Caki2 (cell line): ENCODE data around the gene CRIM1. TPM values are rescaled to one million over a fixed set of nuclear protein-coding genes. Genes with fewer than 3 reads are reported as not detected.

Experiments used
- DNase-seq: peaks from one replicate; pipeline ENCODE4 v3.0.0-alpha.2; 2015; ENCODE audit warnings: low read depth
- in situ Hi-C: cut with HindIII; loops from 2 replicates; pipeline ENCODE4 v1.10.0; 2016; ENCODE audit warnings: low sequenced_read_pairs, low pct_unique_long_range_greater_than_20kb, mixed read lengths
- total RNA-seq: library from RNA; depleted of rRNA; stranded (reverse); fragments of >200 nt; shearing (Covaris generic); gene quantifications from 2 replicates; pipeline ENCODE4 v1.2.3, GENCODE V29; 2014; ENCODE audit warnings: low replicate concordance; rRNA removed

CRIM1 gene
- total RNA-seq, 1 experiment from 2014 or later: 72.8 TPM

DNA sequence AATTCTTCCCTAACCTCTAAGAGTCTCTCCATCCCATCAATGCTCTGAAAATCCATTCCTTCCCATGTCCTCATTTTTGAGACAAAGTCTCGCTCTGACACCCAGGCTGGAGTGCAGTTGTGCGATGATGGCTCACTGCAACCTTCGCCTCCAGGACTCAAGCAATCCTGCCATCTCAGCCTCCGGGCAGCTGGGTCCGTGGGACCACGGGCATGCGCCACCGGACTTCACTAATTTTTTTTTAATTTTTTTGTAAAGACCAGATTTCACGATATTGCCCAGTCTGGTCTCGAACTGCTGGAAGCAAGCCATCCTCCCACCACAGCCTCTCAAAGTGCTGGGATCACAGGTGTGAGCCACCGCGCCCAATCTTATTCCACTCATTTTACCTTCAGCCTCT is 240.8 kb downstream of the CRIM1 start:
- in situ Hi-C loops: no loop called here
- DNase-seq: no peak

DNA sequence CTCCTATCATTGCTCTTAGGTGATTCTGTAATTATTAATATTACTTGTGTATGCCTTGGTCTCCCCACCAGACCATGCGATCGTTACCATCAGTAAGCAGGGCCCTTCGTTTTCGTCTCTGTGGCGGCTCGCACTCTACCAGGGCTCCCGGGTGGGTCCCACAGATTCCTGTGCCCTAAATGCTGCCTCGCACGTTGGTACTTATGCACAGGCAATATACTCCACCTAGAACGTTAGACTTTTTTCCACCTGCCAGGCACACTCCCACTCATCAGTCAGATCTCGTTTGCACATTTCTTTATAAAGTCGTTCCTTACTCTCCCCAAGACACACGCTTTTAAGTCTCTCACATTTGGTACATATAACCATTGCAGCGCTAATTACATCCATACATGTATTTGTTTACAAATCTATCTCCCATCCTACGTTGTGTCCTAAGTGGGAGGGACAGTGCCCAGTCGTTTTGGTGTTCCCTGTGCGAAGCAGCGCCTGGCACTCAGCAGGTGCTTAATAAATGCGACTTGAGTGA is 241.5 kb downstream of the CRIM1 start:
- no peak for DNase-seq
- in situ Hi-C loops: no loop called here

DNA sequence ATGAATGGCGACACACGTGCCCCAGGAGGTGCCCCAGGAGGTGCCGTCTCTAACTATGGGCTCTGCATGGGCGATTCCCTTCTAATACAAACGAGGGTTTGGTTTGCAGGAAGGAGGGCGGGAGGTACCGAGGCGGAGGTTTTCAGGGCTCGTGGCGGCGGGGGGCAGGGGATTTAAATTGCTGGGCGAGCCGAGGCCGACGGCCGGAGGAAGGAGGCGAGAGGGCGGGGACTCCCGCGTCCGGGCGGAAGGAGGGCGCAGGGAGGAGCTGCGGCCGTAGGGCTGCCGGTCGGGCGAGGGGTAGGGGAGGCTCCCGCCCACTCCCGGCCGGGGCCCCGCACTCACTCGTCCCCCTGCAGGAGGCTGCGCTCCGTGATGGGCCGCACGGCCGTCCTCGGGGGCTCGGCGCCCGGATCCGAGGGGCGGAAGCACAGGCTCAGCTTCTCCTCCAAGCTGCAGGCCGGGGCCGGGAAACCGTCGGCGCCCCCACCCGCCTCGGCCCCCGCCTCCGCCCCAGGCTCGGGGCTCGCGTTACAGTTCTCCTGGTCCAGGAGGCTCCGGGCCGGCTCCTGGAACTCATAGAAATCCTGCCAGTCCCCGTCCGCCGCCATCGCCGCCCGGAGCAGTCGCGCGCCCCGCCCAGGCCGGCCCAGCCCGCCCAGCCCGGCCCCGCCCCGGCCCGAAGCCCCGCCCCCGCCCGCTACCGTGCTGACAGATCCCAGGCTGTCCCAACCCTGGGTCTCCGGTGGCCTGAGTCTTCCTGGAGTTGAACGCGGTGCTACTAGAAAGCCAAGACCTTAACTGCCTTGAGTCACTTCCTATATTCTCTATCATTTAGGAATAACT is 242.2 kb downstream of the CRIM1 start, which contains the start of gene FEZ2:
Gene FEZ2 (minus strand): TSS at position 637 of the 846 bp plus-strand sequence. CDS start 26 bp downstream, at position 611.
- in situ Hi-C loops: no loop called here
- peak; percentile 76 for DNase-seq

Other genes starting within 250 kb of the CRIM1 start
- 52.6 and 64.1 TPM in 2 replicates for gene FEZ2, start 242.4 kb downstream of the CRIM1 start, total RNA-seq